Measurements from ENCODE around the gene ACADVL. TPM values are rescaled to one million over a fixed set of nuclear protein-coding genes. Genes with fewer than 3 reads are reported as not detected.
A peak's percentile ranks its signal among the peaks of the same experiment; 100 is the strongest.

The ACADVL gene
- total RNA-seq, 4 donors from 2014 or later = 677 to 996 (median 722) TPM

- DNase-seq (ENCODE audit: low spot score) (no peak), ATAC-seq (ENCODE audit: low FRiP score) (no peak)
- TF ChIP-seq CTCF (IDR thresholded peaks at IDR 0.05) = no peak
These were observed 42.6 kb downstream of the ACADVL start, which contains the start of gene CLDN7 for GRCh38 chr17:7262192-7262934. TSS of gene CLDN7 (minus strand) at chr17:7262478. CDS start at chr17:7262043, 435 bp downstream.

- peak; percentile 17 for ATAC-seq (ENCODE audit: low FRiP score)
- TF ChIP-seq CTCF (IDR thresholded peaks at IDR 0.05) = no peak
- no peak for DNase-seq (ENCODE audit: low spot score)
These were observed 43.4 kb downstream of the ACADVL start for GRCh38 chr17:7262935-7263800.

GRCh38 chr17:7263801-7264078 is 44.0 kb downstream of the ACADVL start:
- no peak for TF ChIP-seq CTCF (IDR thresholded peaks at IDR 0.05)
- ATAC-seq (ENCODE audit: low FRiP score) = no peak
- no peak for DNase-seq (ENCODE audit: low spot score)

GRCh38 chr17:7266784-7267183 is 47.0 kb downstream of the ACADVL start:
- ATAC-seq (ENCODE audit: low FRiP score) (no peak), DNase-seq (ENCODE audit: low spot score) (no peak)
- no peak for TF ChIP-seq CTCF (IDR thresholded peaks at IDR 0.05)

Small RNA genes lying within 50 kb of the gene (small RNA-seq; reads per million reads assigned to genes)
- gene AC120057.4 = not detected
- gene MIR324 = 5.3 reads per million, percentile 78 among the genes with 10 or more reads in this experiment
- not detected for gene RF00019

Other genes starting within 250 kb of the ACADVL start
- gene ALOX12, start 223.9 kb upstream of the ACADVL start, total RNA-seq = under 1 TPM in 1 of 4 donors, not detected in 3; 0.25 TPM
- gene RNASEK, start 207.3 kb upstream of the ACADVL start, total RNA-seq = 100 to 1,000 TPM in 3 of 4 donors, 10 to 100 TPM in 1; 34.4 to 253 (median 130) TPM
- gene BCL6B, start 196.9 kb upstream of the ACADVL start, total RNA-seq = 10 to 100 TPM in 1 of 4 donors, 1 to 10 TPM in 3; 4.6 to 11.2 (median 8.2) TPM
- 1 to 10 TPM in 3 of 4 donors, under 1 TPM in 1; 0.74 to 2.2 (median 1.5) TPM for gene SLC16A13, start 183.9 kb upstream of the ACADVL start, total RNA-seq
- under 1 TPM in 3 of 4 donors, not detected in 1; 0.44 to 0.60 (median 0.47) TPM for gene SLC16A11, start 175.8 kb upstream of the ACADVL start, total RNA-seq
- 10 to 100 TPM in 3 of 4 donors, 1 to 10 TPM in 1; 7.2 to 21.7 (median 15.7) TPM for gene CLEC10A, start 139.7 kb upstream of the ACADVL start, total RNA-seq
- gene ASGR2, start 105.1 kb upstream of the ACADVL start, total RNA-seq = 1 to 10 TPM in 2 of 4 donors, under 1 TPM in 1, not detected in 1; 0.84 to 3.1 (median 1.6) TPM
- 1 to 10 TPM in 3 of 4 donors, under 1 TPM in 1; 0.56 to 2.5 (median 1.4) TPM for gene ASGR1, start 40.6 kb upstream of the ACADVL start, total RNA-seq
- 10 to 100 TPM in 3 of 4 donors, 1 to 10 TPM in 1; 8.7 to 12.5 (median 11.6) TPM for gene DLG4, start 102 bp upstream of the ACADVL start, total RNA-seq
- 10 to 100 TPM; 22.7 to 41.6 (median 23.6) TPM for gene DVL2, start 14.6 kb downstream of the ACADVL start, total RNA-seq
- 10 to 100 TPM; 22.1 to 43.8 (median 28.9) TPM for gene PHF23, start 19.5 kb downstream of the ACADVL start, total RNA-seq
- 100 to 1,000 TPM; 316 to 526 (median 376) TPM for gene GABARAP, start 22.5 kb downstream of the ACADVL start, total RNA-seq
- 10 to 100 TPM; 47.9 to 66.2 (median 61.8) TPM for gene CTDNEP1, start 31.8 kb downstream of the ACADVL start, total RNA-seq
- gene ELP5, start 32.3 kb downstream of the ACADVL start, total RNA-seq = 10 to 100 TPM; 25.9 to 34.5 (median 30.1) TPM
- gene CLDN7, start 42.5 kb downstream of the ACADVL start, total RNA-seq = 1 to 10 TPM; 3.0 to 9.0 (median 7.4) TPM
- 10 to 100 TPM in 3 of 4 donors, 1 to 10 TPM in 1; 8.9 to 29.2 (median 12.1) TPM for gene SLC2A4, start 61.8 kb downstream of the ACADVL start, total RNA-seq
- gene YBX2, start 74.7 kb downstream of the ACADVL start, total RNA-seq = 1 to 10 TPM in 3 of 4 donors, under 1 TPM in 1; 0.65 to 3.3 (median 1.5) TPM
- 100 to 1,000 TPM; 127 to 408 (median 282) TPM for gene EIF5A, start 87.7 kb downstream of the ACADVL start, total RNA-seq
- gene GPS2, start 95.4 kb downstream of the ACADVL start, total RNA-seq = 10 to 100 TPM; 49.6 to 91.3 (median 75.9) TPM
- gene NEURL4, start 109.4 kb downstream of the ACADVL start, total RNA-seq = 10 to 100 TPM; 10.4 to 16.1 (median 11.5) TPM
- gene ACAP1, start 116.6 kb downstream of the ACADVL start, total RNA-seq = 10 to 100 TPM in 1 of 4 donors, 1 to 10 TPM in 3; 3.3 to 13.1 (median 8.1) TPM
- 1 to 10 TPM; 6.7 to 9.9 (median 8.4) TPM for gene KCTD11, start 132.2 kb downstream of the ACADVL start, total RNA-seq
- gene TMEM95, start 135.2 kb downstream of the ACADVL start, total RNA-seq = not detected
- gene TNK1, start 161.2 kb downstream of the ACADVL start, total RNA-seq = 10 to 100 TPM in 1 of 4 donors, 1 to 10 TPM in 2, under 1 TPM in 1; 0.95 to 13.5 (median 5.2) TPM
- gene PLSCR3, start 174.6 kb downstream of the ACADVL start, total RNA-seq = 10 to 100 TPM; 11.1 to 16.9 (median 16.6) TPM
- gene TMEM256, start 184.2 kb downstream of the ACADVL start, total RNA-seq = 10 to 100 TPM; 45.8 to 98.2 (median 83.2) TPM
- 1 to 10 TPM; 6.1 to 8.8 (median 8.1) TPM for gene NLGN2, start 187.9 kb downstream of the ACADVL start, total RNA-seq
- gene SPEM1, start 200.4 kb downstream of the ACADVL start, total RNA-seq = not detected
- not detected for gene SPEM2, start 205.7 kb downstream of the ACADVL start, total RNA-seq
- not detected for gene SPEM3, start 208.9 kb downstream of the ACADVL start, total RNA-seq
- 1 to 10 TPM; 4.7 to 8.4 (median 5.1) TPM for gene TMEM102, start 215.5 kb downstream of the ACADVL start, total RNA-seq
- 1 to 10 TPM in 3 of 4 donors, under 1 TPM in 1; 0.72 to 1.9 (median 1.7) TPM for gene FGF11, start 219.6 kb downstream of the ACADVL start, total RNA-seq
- gene CHRNB1, start 225.1 kb downstream of the ACADVL start, total RNA-seq = 10 to 100 TPM in 1 of 4 donors, 1 to 10 TPM in 3; 3.0 to 10.9 (median 7.4) TPM